KG1 (cell line): Measurements from ENCODE around the gene SMCO3.

Source experiments
- DNase-seq: peaks from one replicate; lab custom pipeline; 2025; lab: John Stamatoyannopoulos, UW

Gene SMCO3

DNA sequence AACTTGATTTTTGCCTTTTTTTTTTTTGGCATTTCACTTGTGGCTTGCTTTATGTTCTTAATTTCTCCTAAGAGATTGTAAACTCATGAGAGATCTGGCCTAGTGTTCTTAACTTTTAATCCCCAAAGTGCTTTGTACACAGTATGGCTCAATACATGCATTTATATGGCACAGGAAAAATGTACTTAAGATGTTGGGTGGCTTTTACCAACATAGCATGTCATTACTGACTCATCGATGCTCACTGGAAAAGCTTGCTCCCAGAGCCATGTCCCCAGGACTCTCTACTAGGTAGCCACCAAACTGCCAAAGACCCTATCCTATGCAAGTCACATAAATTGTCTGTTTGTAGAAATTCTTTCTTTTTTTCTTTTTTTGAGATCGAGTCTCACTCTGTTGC, 13.1 kb upstream of the SMCO3 start:
- DNase-seq: no peak

DNA sequence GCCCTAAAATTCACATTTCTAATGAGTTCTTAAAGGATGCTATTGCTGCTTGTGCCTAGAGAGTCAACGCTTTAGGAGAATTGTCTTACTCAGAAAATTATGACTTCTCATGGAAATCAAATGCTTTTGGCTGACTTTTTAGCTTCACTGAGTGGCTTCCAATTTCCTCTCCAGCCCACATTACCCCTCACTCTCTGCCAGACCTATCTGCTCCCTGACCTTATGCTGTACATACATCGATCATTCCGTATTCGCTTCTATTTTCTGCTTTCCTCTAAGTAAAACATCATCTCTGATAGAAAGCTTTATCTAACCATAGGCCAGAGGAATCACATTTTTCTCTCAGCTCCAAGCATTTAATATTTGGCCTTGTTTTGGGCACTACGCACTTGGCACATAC, 12.5 kb upstream of the SMCO3 start:
- no peak for DNase-seq

- no peak for DNase-seq
Observed at GRCh38 chr12:14825256-14825655, 11.3 kb upstream of the SMCO3 start.

GRCh38 chr12:14824012-14824634, 10.1 kb upstream of the SMCO3 start:
- no peak for DNase-seq

- no peak for DNase-seq
Observed at GRCh38 chr12:14811486-14811885, 2.5 kb downstream of the SMCO3 start.

GRCh38 chr12:14810953-14811483, 3.0 kb downstream of the SMCO3 start:
- no peak for DNase-seq

GRCh38 chr12:14810167-14810952, 3.6 kb downstream of the SMCO3 start:
- no peak for DNase-seq

DNA sequence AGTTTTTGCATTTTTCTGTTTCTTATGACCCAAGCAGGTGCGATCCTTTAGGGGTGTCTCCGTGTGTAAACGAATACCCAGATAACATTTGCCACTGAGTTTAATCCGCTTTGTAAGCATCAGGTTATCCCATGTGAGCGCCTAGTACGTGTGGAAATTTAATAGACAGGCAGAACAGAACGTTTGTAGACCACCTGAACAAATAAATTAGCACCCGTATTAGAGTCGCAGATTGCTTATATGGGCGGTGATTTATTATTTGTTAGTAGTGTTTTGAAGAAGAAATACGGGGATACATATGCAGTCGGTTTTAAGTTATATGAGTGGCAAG, 10.2 kb downstream of the SMCO3 start:
- no peak for DNase-seq

DNA sequence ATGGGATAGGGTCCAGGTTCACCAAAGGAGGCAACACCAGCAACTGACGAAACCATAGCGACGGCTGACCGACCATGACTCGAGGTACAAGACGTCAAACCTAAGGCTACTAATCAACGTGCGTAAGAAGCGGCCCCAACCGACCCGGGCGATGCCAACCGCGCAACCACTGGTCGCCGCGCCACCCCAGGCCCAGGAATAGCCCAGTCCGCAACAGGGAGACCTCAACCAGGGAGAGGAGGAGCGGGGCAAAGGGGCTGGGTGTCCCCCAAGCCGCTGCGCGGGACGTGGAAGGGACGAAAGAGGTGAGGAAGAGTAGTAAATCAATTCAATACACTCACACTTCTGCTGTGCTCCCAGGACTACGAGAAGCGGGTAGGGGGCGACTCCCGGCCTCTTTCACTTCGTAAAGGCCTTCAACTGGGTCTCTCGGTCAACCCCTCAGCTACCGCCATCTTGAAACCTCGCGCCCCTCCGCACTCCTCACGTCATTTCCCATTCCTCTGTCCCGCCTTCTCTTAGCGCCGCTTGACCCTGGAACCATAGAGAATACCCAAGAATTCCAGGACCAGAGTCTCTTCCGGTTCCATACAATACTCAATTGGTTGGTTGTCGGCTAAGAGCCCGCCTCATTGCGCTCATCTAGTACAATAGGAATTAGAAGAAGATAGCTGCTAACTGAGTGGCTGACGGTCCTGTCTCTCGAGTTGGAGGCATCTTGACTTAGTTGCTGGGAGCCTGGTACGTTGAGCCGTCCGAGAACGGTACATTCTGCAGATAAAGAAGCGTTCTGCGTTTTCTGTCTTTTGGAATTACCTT, 10.8 kb downstream of the SMCO3 start, which contains the start of the genes C12orf60 and WBP11:
TSS of gene C12orf60 (plus strand) at position 660 of the 819 bp plus-strand sequence. CDS start 19,266 bp downstream, outside the sequence.
TSS of gene WBP11 (minus strand) at position 468 of the 819 bp plus-strand sequence. CDS start 2,095 bp downstream, outside the sequence.
- DNase-seq: peak; percentile 72

GRCh38 chr12:14802721-14803010, 11.3 kb downstream of the SMCO3 start:
- no peak for DNase-seq

GRCh38 chr12:14802247-14802646, 11.7 kb downstream of the SMCO3 start:
- no peak for DNase-seq

GRCh38 chr12:14795028-14795448, 18.9 kb downstream of the SMCO3 start:
- DNase-seq: no peak

GRCh38 chr12:14785568-14785967, 28.4 kb downstream of the SMCO3 start:
- no peak for DNase-seq

GRCh38 chr12:14784471-14784870, 29.5 kb downstream of the SMCO3 start:
- DNase-seq: no peak

GRCh38 chr12:14782756-14783155, 31.2 kb downstream of the SMCO3 start:
- DNase-seq: no peak

DNA sequence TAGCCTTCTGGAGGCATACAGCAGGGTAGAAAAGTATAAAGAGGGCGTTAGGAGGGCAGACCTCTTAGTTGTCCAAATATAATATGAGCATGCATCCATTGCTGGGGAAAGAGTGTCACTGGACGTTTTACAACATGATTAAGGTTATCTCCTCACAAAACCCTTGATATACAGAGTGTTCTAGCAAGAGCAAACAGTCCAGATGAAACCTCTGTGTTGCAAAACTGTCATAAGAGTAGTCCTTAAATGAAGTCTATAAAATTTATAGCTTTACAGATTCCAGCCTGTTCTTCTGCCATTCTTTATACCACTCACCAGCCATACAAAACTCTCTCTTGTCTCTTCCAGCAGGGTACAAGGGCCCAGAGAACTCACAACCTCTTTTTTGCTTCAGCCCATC, 32.4 kb downstream of the SMCO3 start:
- DNase-seq: no peak

GRCh38 chr12:14780859-14781258, 33.1 kb downstream of the SMCO3 start:
- no peak for DNase-seq

GRCh38 chr12:14779834-14780233, 34.1 kb downstream of the SMCO3 start:
- no peak for DNase-seq

- no peak for DNase-seq
Observed at GRCh38 chr12:14777271-14777670, 36.7 kb downstream of the SMCO3 start.

DNA sequence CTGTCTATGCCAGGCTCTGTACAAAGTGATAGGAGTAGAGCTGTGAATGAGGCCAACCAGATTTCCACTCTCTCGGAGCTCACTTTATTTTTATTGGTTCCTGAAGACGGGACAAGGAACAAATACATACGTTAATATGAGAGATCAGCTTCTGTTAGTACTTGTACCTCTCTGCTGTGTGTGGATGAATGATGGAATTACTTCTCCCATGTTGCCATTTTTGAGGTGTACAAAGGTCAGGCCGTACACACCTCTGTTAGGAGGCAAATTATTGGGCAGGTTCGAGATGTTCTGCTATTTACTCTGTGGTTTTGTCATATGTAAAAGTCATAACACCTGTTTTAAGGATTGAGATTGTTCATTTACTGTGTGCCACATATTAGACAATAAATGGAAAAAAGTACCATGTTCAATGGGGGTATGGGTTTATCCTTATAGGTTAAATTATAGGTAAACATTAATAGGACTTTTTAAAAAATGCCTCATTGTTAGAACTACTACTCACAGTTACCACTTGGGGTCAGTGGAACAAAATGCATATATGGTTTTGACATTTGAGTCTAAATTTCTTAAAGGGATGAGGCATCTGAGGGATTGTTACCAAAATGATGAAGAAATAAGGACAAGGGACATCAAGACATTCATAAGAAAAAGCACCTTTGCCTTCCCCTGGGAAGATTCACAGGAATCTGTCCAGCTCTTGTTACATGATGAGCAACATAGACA, 37.6 kb downstream of the SMCO3 start:
- DNase-seq: peak; percentile 2

DNA sequence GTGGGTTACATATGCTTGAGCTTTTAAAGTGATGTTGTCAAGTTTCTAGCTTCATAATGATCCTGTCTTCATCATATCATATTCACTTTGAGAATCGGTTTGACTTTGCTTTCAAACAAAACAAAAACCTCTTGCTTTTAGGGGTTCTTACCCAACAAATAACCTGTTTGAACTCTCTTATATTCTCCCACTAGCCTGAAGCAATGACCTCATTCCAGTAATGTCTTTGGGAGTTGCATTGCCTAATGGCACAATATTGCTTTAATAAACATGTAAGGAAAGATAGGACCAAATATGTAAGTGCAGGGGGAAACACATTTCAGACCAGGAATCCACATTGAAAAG, 38.4 kb downstream of the SMCO3 start:
- DNase-seq: no peak
